HCT116 (cell line): ENCODE results near the gene TFEB.

Experiments used
- CTCF ChIP-seq, 3 experiments: fragments of 200-600 bp in 1 of 3; sonication (generic) in 1 of 3; IDR thresholded peaks in 2 of 3; conservative IDR thresholded peaks in 1 of 3; 2 replicates each; pipeline ENCODE4 v1.5.1; 2012 to 2017; ENCODE audit warnings: low read depth in 2 of 3, low read length in 2 of 3, antibody characterized with exemption in 1 of 3, borderline replicate concordance in 1 of 3, control low read depth in 1 of 3, mild to moderate bottlenecking in 1 of 3, mixed read lengths in 1 of 3, mixed run types in 1 of 3, moderate library complexity in 1 of 3; ENCODE audit not compliant: insufficient read depth in 1 of 3
- EZH2 ChIP-seq: fragments of 200-600 bp; sonication (generic); IDR thresholded peaks from 2 replicates; pipeline ENCODE4 v1.6.1; 2017; ENCODE audit warnings: antibody characterized with exemption, mixed run types
- EZH2phosphoT487 ChIP-seq: fragments of 200-600 bp; IDR thresholded peaks from 2 replicates; pipeline ENCODE4 v1.6.1; 2018; ENCODE audit warnings: antibody characterized with exemption, borderline replicate concordance
- FOSL1 ChIP-seq: IDR thresholded peaks from 2 replicates; pipeline ENCODE4 v1.6.1; 2012; ENCODE audit warnings: low read depth
- MAX ChIP-seq: IDR thresholded peaks from 2 replicates; pipeline ENCODE4 v1.6.1; 2012
- POLR2A ChIP-seq: IDR thresholded peaks from 2 replicates; pipeline ENCODE4 v1.7.0; 2011; ENCODE audit warnings: borderline replicate concordance; ENCODE audit not compliant: insufficient read depth, insufficient read length; ENCODE audit errors: extremely low read depth
- POLR2AphosphoS5 ChIP-seq: IDR thresholded peaks from 2 replicates; pipeline ENCODE4 v1.6.1; 2011; ENCODE audit warnings: mild to moderate bottlenecking, low read depth, low read length, moderate library complexity
- REST ChIP-seq: IDR thresholded peaks from 2 replicates; pipeline ENCODE4 v1.6.1; 2012; ENCODE audit warnings: low read depth
- SIN3A ChIP-seq: IDR thresholded peaks from 2 replicates; pipeline ENCODE4 v1.6.1; 2012; ENCODE audit warnings: low read depth
- SRF ChIP-seq: IDR thresholded peaks from 2 replicates; pipeline ENCODE4 v1.6.1; 2012; ENCODE audit warnings: low read depth
- YY1 ChIP-seq: IDR thresholded peaks from 2 replicates; pipeline ENCODE4 v1.6.1; 2011; ENCODE audit warnings: low read length, low read depth, moderate library complexity, mild to moderate bottlenecking; ENCODE audit not compliant: insufficient replicate concordance; ENCODE audit errors: extremely low read depth
- ZBTB33 ChIP-seq: IDR thresholded peaks from 2 replicates; pipeline ENCODE4 v1.6.1; 2011; ENCODE audit warnings: mild to moderate bottlenecking, low read length, moderate library complexity; ENCODE audit not compliant: insufficient replicate concordance; ENCODE audit errors: extremely low read depth
- ZFX ChIP-seq: fragments of 450-650 bp; IDR thresholded peaks from 2 replicates; pipeline ENCODE4 v1.6.1; 2017
- ZNF274 ChIP-seq: fragments of 200-500 bp; sonication (Bioruptor generic); IDR thresholded peaks from 2 replicates; pipeline ENCODE4 v1.6.1; 2014; ENCODE audit warnings: mild to moderate bottlenecking, low read depth, low read length, inconsistent platforms

DNA sequence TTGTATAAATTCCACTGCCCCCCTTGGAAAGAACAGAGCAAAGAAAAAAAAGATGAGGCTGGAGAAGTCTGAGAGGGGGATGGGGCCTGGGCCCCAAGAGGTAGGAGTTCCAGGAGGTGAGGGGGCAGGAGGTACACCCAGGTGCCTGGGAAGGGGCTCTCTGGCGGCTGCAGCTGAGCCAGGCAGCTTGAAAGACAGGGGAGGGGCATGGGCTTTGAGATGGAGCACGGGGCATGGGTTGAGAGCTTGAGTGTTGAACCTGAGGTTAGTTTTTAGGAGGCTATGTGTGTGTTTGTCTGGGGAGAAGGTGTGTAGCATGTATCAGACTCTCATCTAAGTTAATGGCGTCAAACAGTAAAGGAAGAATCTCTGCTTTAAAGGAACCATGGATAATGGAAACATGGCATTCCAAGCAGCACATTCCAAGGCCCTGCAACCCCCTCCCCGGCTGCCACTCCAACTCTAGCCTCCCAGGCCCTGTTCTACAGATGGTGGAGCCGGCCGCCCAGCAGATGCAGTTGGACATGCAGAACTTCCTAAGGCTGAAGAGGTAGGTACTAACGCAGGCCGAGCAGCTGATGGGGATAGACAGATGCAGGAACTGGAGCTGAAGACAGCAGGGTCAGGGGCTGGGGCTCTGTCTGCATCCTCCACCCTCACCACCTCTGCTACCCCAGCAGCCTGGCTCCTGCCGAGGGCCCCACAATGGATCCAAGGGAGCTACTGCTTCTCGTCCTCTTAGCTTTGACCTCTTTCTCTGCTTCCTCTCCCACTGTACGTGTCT lies 55.0 kb downstream of the TFEB start:
- no peak for TF ChIP-seq EZH2
- TF ChIP-seq ZNF274: no peak
- TF ChIP-seq MAX: no peak
- no peak for TF ChIP-seq POLR2A
- no peak for TF ChIP-seq EZH2phosphoT487
- TF ChIP-seq CTCF (IDR thresholded peaks at IDR 0.05 in 2 of 3, conservative IDR thresholded peaks at IDR 0.05 in 1 of 3; ENCODE audit: borderline replicate concordance in 1 of 3, insufficient read depth in 1 of 3, low read depth in 2 of 3, low read length in 2 of 3): no peak
- TF ChIP-seq POLR2AphosphoS5: no peak
- no peak for TF ChIP-seq YY1
- TF ChIP-seq ZBTB33: no peak
- TF ChIP-seq SIN3A: no peak
- no peak for TF ChIP-seq FOSL1
- no peak for TF ChIP-seq SRF
- TF ChIP-seq REST: no peak
- no peak for TF ChIP-seq ZFX
